ENCODE measurements around the gene GLCE.

GLCE gene

DNA sequence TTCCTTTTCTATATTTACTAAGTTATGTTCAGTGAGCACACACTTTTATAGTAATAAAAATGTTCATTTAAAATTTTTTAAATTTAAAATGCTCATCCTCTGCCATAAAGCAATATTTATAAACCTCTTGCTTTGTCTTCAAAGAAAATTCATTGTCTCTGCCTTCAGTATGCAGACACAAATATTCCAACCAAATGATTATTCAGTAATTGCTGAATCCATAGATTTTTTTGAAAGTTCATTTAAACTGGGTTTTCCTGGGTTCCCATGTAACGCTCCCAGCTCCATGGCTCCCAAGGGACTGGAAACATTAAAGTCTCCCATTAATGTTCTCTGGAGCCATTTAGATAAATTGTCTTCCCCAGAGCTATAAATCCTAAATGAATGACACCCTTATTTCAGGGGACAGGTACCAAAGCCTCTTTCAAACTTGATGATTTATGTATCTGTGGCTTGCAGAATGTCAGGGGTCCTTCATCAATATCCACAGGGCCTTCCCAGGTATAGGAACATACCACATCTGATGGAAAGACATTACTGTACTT, 15.2 kb upstream of the GLCE start:
- DNase-seq (ENCODE audit: low read depth), result no peak
- TF ChIP-seq, protein P1, sequence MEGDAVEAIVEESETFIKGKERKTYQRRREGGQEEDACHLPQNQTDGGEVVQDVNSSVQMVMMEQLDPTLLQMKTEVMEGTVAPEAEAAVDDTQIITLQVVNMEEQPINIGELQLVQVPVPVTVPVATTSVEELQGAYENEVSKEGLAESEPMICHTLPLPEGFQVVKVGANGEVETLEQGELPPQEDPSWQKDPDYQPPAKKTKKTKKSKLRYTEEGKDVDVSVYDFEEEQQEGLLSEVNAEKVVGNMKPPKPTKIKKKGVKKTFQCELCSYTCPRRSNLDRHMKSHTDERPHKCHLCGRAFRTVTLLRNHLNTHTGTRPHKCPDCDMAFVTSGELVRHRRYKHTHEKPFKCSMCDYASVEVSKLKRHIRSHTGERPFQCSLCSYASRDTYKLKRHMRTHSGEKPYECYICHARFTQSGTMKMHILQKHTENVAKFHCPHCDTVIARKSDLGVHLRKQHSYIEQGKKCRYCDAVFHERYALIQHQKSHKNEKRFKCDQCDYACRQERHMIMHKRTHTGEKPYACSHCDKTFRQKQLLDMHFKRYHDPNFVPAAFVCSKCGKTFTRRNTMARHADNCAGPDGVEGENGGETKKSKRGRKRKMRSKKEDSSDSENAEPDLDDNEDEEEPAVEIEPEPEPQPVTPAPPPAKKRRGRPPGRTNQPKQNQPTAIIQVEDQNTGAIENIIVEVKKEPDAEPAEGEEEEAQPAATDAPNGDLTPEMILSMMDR (IDR thresholded peaks at IDR 0.05; ENCODE audit: insufficient read depth, low read depth, low read length, missing control alignments), result no peak

DNA sequence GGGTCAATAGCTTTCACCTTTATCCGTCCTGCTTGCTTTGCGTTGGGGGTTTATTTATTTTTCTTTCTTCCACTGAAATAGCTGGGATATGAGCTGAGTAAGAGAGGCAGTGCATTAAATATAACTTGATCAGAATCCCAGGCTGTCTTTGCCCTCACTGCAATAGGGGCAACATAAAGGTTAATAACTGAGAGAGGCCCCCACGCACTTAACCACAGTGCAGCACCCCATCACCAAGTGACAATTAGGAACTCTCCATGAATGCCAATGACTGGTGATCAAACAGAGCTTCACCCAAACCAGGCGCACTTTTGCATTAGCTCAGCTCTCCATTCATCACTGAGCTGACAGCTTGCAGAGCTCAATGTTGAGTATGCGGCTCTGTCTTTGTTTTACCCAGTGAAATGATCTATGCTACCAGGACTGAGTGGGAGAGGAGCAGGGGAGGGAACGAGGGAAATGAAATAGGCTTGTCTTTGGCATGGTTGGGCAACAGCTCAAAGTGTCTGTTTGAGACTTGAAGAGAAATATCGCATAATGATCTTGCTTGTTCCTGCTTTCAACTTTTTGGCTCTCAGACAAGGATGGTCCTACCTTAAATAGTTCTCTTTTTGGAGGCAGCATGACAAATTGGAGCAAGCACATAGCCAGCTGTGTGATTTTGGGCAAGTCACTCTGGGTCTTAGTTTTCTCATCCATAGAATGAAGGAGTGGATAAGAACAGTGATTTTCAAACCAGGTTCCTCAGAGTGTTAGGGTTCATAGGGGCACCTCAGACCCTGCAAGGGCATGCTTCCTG, 14.5 kb upstream of the GLCE start:
- DNase-seq (ENCODE audit: low read depth), result no peak
- TF ChIP-seq, protein P1 (IDR thresholded peaks at IDR 0.05; ENCODE audit: insufficient read depth, low read depth, low read length, missing control alignments), result no peak
- H3K4me3 ChIP-seq (ENCODE audit: low read length), result no peak overlapping the region

More for the DNA sequence above, 15.2 kb upstream of the GLCE start:
- no peak overlapping the region for H3K4me3 ChIP-seq (ENCODE audit: low read length)

DNA sequence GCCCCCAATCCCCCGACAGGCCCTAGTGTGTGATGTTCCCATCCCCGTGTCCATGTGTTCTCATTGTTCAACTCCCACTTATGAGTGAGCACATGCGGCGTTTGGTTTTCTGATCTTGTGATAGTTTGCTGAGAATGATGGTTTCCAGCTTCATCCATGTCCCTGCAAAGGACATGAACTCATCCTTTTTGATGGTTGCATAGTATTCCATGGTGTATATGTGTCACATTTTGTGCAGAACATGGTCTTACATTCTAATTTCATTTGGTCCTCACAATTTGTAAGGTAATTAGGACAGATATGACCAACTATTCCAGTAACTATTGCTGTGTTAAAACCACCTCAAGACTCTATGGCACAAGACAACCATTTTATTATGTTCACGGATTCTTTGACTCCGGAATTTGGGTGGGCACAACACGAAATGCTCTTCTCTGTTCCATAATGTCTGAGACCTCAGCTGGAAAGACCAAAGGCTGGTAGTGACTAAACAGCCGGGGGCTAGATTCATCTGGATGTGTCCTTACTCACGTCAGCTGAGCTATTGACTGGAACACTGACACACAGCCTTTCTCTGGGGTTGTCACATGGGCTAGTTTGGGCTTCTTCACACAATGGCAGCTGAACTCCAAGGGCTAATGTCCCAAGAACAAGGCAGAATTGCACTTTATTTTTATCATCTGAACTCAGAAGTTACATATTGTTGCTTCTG, 13.6 kb upstream of the GLCE start:
- no peak overlapping the region for H3K4me3 ChIP-seq (ENCODE audit: low read length)
- DNase-seq (ENCODE audit: low read depth), result no peak
- TF ChIP-seq, protein P1 (IDR thresholded peaks at IDR 0.05; ENCODE audit: insufficient read depth, low read depth, low read length, missing control alignments), result no peak

DNA sequence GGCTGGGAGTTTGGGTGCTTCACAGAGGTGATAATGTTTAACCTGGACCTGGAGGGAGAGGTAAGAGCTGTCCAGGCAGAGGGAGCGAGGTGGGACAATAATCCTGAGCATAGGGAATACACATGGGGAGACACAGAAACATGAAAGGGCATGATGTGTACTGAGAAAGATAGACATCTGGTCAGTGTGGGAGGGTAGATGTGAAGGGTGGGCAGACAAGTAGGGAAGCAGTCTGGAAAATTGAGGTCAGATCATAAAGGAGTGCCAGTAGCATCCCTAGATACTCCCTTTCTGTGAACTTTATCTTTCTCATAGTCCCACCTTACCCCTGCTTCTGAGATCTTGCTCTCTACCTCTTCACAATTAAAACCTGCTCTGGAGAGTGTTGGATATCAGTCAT, 12.0 kb upstream of the GLCE start:
- no peak overlapping the region for H3K4me3 ChIP-seq (ENCODE audit: low read length)
- no peak for DNase-seq (ENCODE audit: low read depth)
- TF ChIP-seq, protein P1 (IDR thresholded peaks at IDR 0.05; ENCODE audit: insufficient read depth, low read depth, low read length, missing control alignments), result no peak

DNA sequence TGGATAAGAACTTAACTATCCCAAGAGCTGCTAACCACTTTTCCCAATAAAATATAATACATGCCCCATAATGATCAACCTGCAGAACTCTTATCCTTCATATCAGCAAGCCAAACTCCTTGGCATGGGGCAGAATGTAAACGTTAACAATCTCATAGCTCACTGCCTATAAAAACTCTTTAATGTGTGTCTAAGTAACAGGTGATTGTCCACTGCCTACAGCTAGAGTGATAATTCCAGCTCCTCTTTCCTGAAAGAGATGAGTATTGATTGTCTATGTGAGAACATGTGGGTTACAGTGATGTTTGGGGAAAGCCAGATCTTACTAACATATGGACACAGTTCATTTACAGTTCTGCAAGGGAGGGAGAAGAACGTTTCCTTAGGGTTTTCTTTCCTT, 11.3 kb upstream of the GLCE start:
- DNase-seq (ENCODE audit: low read depth), result no peak
- TF ChIP-seq, protein P1 (IDR thresholded peaks at IDR 0.05; ENCODE audit: insufficient read depth, low read depth, low read length, missing control alignments), result no peak
- no peak overlapping the region for H3K4me3 ChIP-seq (ENCODE audit: low read length)

DNA sequence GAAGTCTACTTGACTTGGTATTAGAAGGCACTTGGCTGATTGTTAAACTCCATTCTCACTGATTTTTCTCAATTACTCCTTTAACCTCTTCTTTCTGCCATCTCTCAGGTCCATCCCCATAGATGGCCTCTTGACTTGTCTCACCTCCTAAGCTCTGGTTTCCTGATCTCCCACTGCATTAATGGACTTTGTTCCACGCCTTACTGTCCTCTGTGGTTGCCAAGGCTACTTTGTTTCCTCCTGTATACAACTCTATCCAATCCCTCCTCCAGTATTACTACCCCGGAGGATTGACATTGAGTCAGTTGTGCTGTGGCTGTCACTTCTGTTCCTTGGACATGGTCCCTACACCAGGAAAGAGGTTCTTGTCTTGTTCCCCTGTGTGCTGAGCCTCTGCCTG, 10.6 kb upstream of the GLCE start:
- H3K4me3 ChIP-seq (ENCODE audit: low read length), result no peak overlapping the region
- TF ChIP-seq, protein P1 (IDR thresholded peaks at IDR 0.05; ENCODE audit: insufficient read depth, low read depth, low read length, missing control alignments), result no peak
- DNase-seq (ENCODE audit: low read depth), result no peak

All from epithelial cell of esophagus (primary cell).